GM19324 (cell line): ENCODE measurements around the gene UNCX.
"Not testable (repeated sequence)": the region's sequence is repeated elsewhere in the genome, so short reads cannot be mapped to it uniquely, and the experiment has no call there.

Experiments
- ATAC-seq: cut with Tn5 transposase; IDR thresholded peaks from one replicate; pipeline ENCODE4 v1.9.1; 2021; ENCODE audit warnings: mild to moderate bottlenecking, moderate library complexity; ENCODE audit not compliant: unreplicated experiment, low FRiP score

The UNCX gene

GRCh38 chr7:1255080-1255816 lies 22.6 kb downstream of the UNCX start:
- ATAC-seq: no peak

DNA sequence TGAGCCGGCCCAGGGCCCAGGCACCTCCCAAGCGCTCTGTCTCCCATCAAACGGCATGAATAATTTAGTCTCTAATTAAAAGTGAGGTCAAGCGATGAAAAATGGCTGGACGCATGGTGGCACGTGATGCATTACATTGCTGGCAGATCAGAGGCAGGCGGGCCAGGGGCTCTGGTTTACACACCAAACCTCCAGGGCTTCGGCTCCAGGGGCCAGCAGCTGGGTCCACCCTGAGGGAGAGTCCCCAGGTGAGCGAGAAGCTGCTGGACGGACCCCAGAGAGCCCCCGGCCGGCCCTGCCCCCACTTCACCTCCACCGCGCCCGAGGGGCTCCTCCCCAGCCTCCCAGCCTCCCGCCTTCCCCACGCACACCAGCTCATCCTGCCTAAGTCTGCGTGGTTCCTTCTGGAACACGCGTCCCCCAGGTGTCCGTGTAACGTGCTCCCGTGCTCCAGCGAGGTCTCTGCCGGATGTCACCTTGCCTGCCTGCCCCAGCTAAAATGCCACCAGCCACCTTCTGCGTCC lies 23.2 kb downstream of the UNCX start:
- ATAC-seq: no peak

- no peak for ATAC-seq
Observed at GRCh38 chr7:1256621-1257020, 23.9 kb downstream of the UNCX start.

- ATAC-seq: no peak
Observed at GRCh38 chr7:1257221-1257620, 24.5 kb downstream of the UNCX start.

GRCh38 chr7:1257863-1258262 lies 25.2 kb downstream of the UNCX start:
- no peak for ATAC-seq

- no peak for ATAC-seq
Observed at GRCh38 chr7:1259621-1260243, 27.1 kb downstream of the UNCX start.

DNA sequence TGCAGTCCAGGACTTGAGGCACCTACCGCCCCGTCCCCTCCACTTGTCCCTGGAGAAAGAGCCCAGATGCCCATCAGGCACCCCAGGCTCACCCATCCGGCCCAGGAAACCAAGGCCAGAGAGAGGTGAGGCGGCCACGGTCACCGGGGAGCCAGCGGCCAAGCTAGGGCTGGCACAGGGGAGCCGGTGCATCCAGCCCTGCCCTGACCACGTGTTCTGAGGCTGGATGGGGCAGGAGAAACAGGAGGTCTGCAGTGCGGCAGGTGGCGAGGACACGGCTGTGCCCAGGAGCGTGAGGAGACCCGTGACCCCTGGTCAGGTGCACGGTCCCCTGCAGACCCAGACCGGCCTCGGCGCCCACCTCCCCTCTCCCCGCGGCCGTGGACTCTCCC lies 27.6 kb downstream of the UNCX start:
- ATAC-seq: no peak

DNA sequence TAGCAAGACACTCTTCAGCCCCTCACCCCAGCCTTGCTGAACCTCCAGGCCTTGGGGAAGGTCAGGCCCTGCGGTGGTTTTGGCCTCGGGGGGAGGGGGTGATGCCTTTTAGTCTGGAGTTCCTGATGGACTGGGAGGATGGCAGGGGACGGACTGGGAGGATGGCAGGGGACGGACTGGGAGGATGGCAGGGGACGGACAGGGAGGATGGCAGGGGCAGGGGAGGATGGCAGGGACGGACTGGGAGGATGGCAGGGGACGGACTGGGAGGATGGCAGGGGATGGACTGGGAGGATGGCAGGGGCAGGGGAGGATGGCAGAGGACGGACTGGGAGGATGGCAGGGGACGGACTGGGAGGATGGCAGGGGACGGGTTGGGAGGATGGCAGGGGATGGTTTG lies 28.4 kb downstream of the UNCX start:
- ATAC-seq: not testable (repeated sequence)

GRCh38 chr7:1262441-1262840 lies 29.8 kb downstream of the UNCX start:
- no peak for ATAC-seq

- no peak for ATAC-seq
Observed at GRCh38 chr7:1263391-1263951, 30.8 kb downstream of the UNCX start.

GRCh38 chr7:1264345-1265280 lies 31.9 kb downstream of the UNCX start:
- ATAC-seq: no peak

- ATAC-seq: no peak
Observed at GRCh38 chr7:1267016-1267900, 34.6 kb downstream of the UNCX start.

DNA sequence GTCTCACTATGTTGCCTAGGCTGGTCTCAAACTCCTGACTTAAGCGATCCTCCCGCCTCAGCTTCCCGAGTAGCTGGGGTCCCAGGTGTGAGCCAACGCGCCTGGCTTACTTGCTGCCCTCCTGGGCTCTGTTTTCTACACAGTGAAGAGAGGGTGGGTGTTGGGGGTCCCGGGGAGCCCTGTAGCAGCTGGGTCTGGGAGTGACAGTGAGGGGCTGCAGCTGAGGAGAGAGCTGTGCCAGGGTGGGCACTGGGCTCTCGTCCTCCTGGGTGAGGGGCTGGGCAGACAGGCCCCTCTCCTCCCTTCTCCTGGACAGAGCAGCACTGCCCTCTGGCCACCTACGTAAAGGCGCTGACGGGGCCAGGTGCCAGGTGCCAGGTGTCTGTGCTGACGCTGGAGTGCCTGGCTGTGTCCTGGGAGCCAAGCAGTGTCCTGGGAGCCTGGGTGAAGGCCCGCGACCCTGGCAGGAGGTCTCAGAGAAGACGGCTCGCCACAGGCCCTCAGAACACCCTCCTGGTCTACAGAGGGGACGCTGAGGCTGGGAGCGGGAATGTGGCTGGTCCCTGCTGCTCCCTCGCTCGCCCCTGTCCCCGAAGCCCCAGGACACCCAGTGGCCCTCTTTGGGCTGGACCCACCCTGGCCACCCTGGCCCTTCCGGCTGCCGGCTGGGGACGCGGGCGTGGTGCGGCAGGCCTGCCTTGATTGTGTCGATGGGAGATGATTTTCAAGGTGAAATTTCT lies 35.6 kb downstream of the UNCX start:
- ATAC-seq: no peak

DNA sequence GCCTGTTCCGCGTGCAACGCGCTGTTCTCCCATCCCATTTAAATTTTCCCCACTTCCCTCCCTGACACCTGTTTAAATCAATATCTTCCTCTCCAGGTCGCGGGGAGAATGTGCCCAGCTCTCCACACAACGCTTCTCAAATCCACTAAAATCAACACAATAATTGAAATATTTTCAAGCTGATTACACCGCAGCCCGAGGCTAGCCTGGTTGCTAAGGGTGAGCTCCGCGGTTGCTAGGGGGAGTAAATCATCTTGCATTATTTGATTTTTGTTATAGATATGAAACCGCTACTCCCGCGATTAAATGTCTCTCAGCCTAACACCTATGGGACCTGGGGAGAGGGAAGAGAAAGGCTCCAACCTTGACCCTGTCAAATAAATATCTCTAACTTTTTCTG lies 36.2 kb downstream of the UNCX start:
- ATAC-seq: no peak

GRCh38 chr7:1269336-1269890 lies 36.7 kb downstream of the UNCX start:
- ATAC-seq: no peak

GRCh38 chr7:1270181-1270580 lies 37.5 kb downstream of the UNCX start:
- no peak for ATAC-seq

DNA sequence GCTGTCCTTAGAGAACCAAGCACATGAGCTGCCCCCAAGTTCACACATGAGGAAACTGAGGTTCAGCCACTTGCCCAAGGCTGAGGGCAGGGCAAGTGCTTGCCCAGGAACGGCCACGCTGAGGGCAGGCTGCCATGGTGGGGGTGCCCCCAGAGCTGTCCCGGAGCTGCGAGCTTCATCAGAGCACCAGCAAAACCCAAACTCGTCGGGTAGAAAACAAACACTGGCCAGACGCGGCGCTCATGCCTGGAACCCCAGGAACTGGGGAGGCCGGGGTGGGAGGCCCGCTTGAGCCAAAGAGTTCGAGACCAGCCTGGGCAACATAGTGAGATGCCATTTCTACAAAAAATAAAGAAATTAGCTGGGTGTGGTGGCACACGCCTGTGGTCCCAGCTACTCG lies 38.4 kb downstream of the UNCX start:
- no peak for ATAC-seq

DNA sequence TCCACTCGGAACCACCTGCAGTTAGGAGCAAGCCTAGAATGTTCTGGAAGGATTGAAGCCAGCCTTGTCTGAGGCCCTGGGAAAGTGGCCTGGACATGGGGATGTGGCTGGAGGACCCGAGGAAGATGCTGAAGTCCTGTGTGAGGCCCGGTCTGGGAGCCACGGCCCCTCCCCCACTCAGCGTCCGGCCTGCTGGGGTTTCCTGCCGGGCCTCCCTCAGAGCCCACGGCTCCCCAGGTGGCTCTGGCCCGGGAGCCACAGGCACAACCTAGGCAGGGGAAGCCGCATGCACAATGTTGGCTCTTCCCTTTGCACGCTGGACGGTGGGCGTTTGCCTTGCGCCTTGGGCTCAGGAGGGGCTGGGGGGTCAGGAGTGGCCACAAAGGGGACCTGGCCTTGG lies 39.0 kb downstream of the UNCX start:
- ATAC-seq: no peak

DNA sequence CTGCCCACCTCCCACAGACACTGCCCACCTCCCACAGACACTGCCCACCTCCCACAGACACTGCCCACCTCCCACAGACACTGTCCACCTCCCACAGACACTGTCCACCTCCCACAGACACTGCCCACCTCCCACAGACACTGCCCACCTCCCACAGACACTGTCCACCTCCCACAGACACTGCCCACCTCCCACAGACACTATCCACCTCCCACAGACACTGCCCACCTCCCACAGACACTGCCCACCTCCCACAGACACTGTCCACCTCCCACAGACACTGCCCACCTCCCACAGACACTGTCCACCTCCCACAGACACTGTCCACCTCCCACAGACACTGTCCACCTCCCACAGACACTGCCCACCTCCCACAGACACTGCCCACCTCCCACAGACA lies 39.5 kb downstream of the UNCX start:
- ATAC-seq: not testable (repeated sequence)
